Measurements from ENCODE around the gene FNDC8.
"Not testable (repeated sequence)": the region's sequence is repeated elsewhere in the genome, so short reads cannot be mapped to it uniquely, and the experiment has no call there.

DNA sequence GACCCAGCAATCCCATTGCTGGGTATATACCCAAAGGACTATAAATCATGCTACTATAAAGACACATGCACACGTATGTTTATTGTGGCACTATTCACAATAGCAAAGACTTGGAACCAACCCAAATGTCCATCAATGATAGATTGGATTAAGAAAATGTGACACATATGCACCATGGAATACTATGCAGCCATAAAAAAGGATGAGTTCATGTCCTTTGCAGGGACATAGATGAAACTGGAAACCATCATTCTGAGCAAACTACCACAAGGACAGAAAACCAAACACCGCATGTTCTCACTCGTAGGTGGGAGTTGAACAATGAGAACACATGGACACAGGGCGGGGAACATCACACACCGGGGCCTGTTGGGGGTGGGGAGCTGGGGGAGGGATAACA is 58.0 kb downstream of the FNDC8 start:
- TF ChIP-seq, protein P1, sequence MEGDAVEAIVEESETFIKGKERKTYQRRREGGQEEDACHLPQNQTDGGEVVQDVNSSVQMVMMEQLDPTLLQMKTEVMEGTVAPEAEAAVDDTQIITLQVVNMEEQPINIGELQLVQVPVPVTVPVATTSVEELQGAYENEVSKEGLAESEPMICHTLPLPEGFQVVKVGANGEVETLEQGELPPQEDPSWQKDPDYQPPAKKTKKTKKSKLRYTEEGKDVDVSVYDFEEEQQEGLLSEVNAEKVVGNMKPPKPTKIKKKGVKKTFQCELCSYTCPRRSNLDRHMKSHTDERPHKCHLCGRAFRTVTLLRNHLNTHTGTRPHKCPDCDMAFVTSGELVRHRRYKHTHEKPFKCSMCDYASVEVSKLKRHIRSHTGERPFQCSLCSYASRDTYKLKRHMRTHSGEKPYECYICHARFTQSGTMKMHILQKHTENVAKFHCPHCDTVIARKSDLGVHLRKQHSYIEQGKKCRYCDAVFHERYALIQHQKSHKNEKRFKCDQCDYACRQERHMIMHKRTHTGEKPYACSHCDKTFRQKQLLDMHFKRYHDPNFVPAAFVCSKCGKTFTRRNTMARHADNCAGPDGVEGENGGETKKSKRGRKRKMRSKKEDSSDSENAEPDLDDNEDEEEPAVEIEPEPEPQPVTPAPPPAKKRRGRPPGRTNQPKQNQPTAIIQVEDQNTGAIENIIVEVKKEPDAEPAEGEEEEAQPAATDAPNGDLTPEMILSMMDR (IDR thresholded peaks at IDR 0.05) = not testable (repeated sequence)
- TF ChIP-seq POLR2A (IDR thresholded peaks at IDR 0.05) = not testable (repeated sequence)
